ENCODE measurements around the gene FKBP7.

Gene FKBP7

DNA sequence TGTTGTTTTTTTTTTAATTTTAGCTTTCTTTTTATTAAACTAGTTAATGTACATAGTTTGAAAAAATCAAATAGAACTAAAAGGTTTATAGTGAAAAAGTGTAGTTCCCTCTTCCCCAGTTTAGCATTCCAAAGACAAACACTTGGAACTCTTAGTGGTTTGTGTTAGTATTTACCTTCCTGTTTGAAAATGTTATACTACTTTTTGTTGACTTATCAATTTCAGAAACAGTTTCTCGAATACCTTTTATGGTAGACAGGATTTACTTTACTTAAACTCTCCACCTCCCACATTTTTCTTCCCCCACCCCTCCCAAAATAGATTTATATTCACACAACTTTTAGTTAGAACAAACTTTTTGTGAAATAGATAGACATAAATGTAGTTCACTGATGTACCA is 28.5 kb upstream of the FKBP7 start:
- no peak for DNase-seq (ENCODE audit: low read depth)
- no peak for TF ChIP-seq CTCF (conservative IDR thresholded peaks at IDR 0.05; ENCODE audit: low read depth, low read length)
- H3K4me3 ChIP-seq (ENCODE audit: low read depth, low read length), result no peak overlapping the region

GRCh38 chr2:178506524-178506923 is 28.1 kb upstream of the FKBP7 start:
- no peak for TF ChIP-seq CTCF (conservative IDR thresholded peaks at IDR 0.05; ENCODE audit: low read depth, low read length)
- H3K4me3 ChIP-seq (ENCODE audit: low read depth, low read length), result no peak overlapping the region
- DNase-seq (ENCODE audit: low read depth), result no peak

DNA sequence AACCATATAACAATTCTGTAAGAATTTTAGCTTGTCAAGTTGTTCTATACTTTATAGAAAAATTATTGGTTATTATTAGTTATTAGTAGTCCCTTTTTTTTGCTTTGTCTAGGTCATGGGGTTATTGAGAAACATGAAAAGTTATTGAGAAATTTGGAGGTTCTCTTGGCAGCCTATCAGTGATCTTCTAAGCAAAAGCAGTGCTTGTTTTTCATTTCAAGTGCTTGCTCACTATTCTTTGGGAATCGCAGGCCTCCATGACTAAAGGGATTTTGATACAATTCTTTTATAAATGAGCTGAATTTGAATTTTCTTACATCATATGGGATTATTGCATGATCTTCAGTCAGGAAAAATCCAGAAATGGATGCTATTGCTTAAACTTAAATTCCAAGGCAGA is 27.7 kb upstream of the FKBP7 start:
- no peak for DNase-seq (ENCODE audit: low read depth)
- H3K4me3 ChIP-seq (ENCODE audit: low read depth, low read length), result no peak overlapping the region
- TF ChIP-seq CTCF (conservative IDR thresholded peaks at IDR 0.05; ENCODE audit: low read depth, low read length), result no peak

DNA sequence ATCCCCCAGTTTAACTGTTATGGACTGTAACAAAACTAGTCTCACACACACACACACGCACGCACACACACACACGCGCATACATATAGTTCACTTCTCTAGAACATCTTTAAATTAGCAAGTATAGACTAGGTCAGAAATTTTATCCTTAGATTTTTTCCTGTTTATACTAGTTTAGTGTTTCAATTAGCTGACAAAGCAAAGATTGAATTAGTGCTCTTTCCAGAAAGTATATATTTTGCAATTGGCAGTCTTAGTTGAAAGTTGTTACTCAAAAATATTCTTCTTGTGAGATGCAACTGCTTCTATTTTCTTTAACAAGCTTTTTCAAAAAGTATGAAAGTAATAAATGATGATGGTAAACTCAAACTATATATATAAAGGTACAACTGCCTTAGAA is 24.4 kb upstream of the FKBP7 start:
- no peak overlapping the region for H3K4me3 ChIP-seq (ENCODE audit: low read depth, low read length)
- no peak for TF ChIP-seq CTCF (conservative IDR thresholded peaks at IDR 0.05; ENCODE audit: low read depth, low read length)
- no peak for DNase-seq (ENCODE audit: low read depth)

- DNase-seq (ENCODE audit: low read depth), result no peak
- H3K4me3 ChIP-seq (ENCODE audit: low read depth, low read length), result no peak overlapping the region
- no peak for TF ChIP-seq CTCF (conservative IDR thresholded peaks at IDR 0.05; ENCODE audit: low read depth, low read length)
These were observed 21.2 kb upstream of the FKBP7 start for GRCh38 chr2:178499640-178500039.

- H3K4me3 ChIP-seq (ENCODE audit: low read depth, low read length), result no peak overlapping the region
- no peak for DNase-seq (ENCODE audit: low read depth)
- TF ChIP-seq CTCF (conservative IDR thresholded peaks at IDR 0.05; ENCODE audit: low read depth, low read length), result no peak
These were observed 19.7 kb upstream of the FKBP7 start for GRCh38 chr2:178498137-178498536.

GRCh38 chr2:178496049-178496448 is 17.6 kb upstream of the FKBP7 start:
- no peak overlapping the region for H3K4me3 ChIP-seq (ENCODE audit: low read depth, low read length)
- no peak for DNase-seq (ENCODE audit: low read depth)
- TF ChIP-seq CTCF (conservative IDR thresholded peaks at IDR 0.05; ENCODE audit: low read depth, low read length), result no peak

Measured in choroid plexus epithelial cell (primary cell).